ENCODE results near the gene KIF3A.
"Not testable (repeated sequence)": the region's sequence is repeated elsewhere in the genome, so short reads cannot be mapped to it uniquely, and the experiment has no call there.

KIF3A gene

GRCh38 chr5:132739232-132739631 lies 1.9 kb upstream of the KIF3A start:
- no peak for DNase-seq (ENCODE audit: low read depth)
- H3K4me3 ChIP-seq (ENCODE audit: low read depth, low read length): no peak overlapping the region

GRCh38 chr5:132737982-132738681 lies 786 bp upstream of the KIF3A start:
- H3K4me3 ChIP-seq (ENCODE audit: low read depth, low read length): peak overlapping the region; percentile 91
- no peak for DNase-seq (ENCODE audit: low read depth)

DNA sequence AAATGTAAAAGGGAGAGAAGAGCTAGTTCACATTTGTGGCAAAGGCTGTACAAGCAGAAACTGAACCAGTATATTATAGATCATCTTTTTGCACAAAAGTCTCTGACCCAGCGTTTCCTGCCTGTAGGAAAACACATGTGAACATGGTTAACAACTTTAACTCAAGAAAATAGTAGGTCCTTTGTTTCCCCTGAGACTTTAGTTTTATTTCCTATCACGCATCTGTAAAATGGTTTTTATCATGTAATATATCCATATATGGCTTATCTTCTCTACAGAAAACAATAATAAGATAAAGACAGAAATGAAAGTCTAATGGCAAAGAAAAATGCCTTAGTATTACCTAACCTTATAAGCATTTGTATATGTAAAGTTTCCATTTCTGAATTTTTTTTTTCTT lies 2.7 kb downstream of the KIF3A start:
- DNase-seq (ENCODE audit: low read depth): no peak

GRCh38 chr5:132733499-132734148 lies 3.7 kb downstream of the KIF3A start:
- no peak for DNase-seq (ENCODE audit: low read depth)
- H3K4me3 ChIP-seq (ENCODE audit: low read depth, low read length): no peak overlapping the region

More for the DNA sequence above, 2.7 kb downstream of the KIF3A start:
- H3K4me3 ChIP-seq (ENCODE audit: low read depth, low read length): no peak overlapping the region

GRCh38 chr5:132729896-132730295 lies 7.5 kb downstream of the KIF3A start:
- H3K4me3 ChIP-seq (ENCODE audit: low read depth, low read length): no peak overlapping the region

DNA sequence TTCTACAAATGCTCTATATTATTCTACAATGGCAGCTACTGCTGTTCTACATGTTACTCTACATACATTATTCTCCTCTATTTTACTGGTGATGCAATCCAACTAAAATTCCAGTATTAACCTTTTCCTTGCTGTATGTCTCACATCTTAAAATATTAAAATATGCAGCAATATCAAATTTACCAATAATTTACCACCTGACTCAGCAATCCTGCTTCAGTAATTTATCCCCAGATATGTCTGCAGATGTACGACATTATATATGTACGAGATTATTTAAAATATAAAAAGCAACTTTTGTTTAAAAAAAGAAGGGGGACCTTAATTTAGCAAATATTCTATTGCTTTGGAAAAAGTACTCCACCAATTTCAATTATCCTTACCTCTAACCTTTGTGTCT lies 11.6 kb downstream of the KIF3A start:
- no peak overlapping the region for H3K4me3 ChIP-seq (ENCODE audit: low read depth, low read length)
- no peak for DNase-seq (ENCODE audit: low read depth)

More at GRCh38 chr5:132729896-132730295, 7.5 kb downstream of the KIF3A start:
- no peak for DNase-seq (ENCODE audit: low read depth)

- H3K4me3 ChIP-seq (ENCODE audit: low read depth, low read length): no peak overlapping the region
- DNase-seq (ENCODE audit: low read depth): no peak
These were observed 18.6 kb downstream of the KIF3A start for GRCh38 chr5:132718544-132719312.

DNA sequence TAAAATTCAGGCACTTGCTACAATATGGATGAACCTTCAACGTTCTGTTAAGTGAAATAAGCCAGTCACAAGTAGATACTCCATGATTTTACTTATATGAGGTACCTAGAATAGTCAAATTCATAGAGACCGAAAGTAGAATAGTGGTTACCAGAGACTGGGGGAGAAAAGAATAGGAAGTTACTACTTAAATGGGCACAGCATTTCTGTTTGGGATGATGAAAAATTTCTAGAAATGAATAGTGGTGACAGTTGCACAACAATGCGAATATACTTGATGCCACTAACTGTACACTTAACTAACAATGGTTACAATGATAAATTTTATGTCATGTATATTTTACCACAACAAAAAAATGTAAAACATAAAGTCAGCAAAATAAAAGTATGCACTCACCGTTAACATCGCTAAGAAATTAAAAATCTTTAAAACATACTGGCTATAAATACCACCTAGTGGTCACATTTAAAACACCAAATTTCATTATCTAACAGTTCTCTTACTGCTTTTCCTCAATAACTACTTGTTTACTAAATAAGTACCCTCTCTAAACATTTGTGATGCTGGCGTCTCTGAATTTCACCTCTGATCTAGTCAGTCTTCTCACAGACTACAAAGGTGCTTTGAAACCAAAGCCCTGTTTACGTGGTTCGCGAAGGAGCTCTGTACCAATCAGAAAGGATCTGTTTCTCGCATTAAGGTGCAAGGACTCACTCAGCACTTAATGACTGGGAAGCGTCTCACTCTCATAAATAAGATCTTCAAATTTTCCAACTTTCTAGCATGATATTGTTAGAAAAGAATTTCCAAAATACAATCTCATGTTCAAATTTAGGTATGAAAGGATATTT lies 22.7 kb downstream of the KIF3A start:
- no peak overlapping the region for H3K4me3 ChIP-seq (ENCODE audit: low read depth, low read length)
- DNase-seq (ENCODE audit: low read depth): no peak

- DNase-seq (ENCODE audit: low read depth): no peak
- H3K4me3 ChIP-seq (ENCODE audit: low read depth, low read length): no peak overlapping the region
These were observed 28.7 kb downstream of the KIF3A start for GRCh38 chr5:132708645-132709044.

GRCh38 chr5:132704875-132705274 lies 32.5 kb downstream of the KIF3A start:
- no peak overlapping the region for H3K4me3 ChIP-seq (ENCODE audit: low read depth, low read length)
- no peak for DNase-seq (ENCODE audit: low read depth)

GRCh38 chr5:132695956-132696355 lies 41.4 kb downstream of the KIF3A start:
- no peak for DNase-seq (ENCODE audit: low read depth)

GRCh38 chr5:132692632-132692967 lies 44.7 kb downstream of the KIF3A start:
- no peak overlapping the region for H3K4me3 ChIP-seq (ENCODE audit: low read depth, low read length)
- no peak for DNase-seq (ENCODE audit: low read depth)

More at GRCh38 chr5:132695956-132696355, 41.4 kb downstream of the KIF3A start:
- H3K4me3 ChIP-seq (ENCODE audit: low read depth, low read length): no peak overlapping the region

DNA sequence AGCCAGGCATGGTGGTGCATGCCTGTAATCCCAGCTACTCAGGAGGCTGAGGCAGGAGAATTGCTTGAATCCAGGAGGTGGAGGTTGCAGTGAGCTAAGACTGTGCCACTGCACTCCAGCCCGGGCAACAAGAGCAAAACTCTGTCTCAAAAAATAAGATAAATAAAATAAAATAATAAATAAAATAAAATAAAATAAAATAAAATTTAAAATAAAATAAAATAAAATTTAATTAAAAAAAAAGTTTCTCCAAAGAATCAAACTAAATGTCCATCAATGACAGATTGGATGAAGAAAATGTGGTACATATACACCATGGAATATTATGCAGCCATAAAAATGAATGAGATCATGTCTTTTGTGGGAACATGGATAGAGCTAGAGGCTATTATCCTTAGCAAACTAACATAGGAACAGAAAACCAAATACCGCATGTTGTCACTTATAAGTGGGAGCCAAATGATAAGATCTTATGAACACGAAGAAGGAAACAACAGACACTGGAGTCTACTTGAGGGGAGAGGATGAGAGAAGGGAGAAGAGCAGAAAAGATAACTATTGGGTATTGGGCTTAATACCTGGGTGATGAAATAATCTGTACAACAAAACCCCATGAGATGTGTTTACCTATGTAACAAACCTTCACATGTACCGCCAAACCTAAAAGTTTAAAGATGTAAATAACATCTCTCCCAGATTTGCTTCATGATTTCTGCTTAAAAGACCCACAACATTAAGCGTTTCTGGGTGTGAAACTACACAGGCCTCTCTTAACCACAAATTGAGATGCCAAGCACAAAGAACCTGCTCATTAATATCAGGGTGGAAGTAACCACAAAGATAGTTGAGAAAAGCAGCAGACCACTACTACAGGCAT lies 45.4 kb downstream of the KIF3A start:
- DNase-seq (ENCODE audit: low read depth); H3K4me3 ChIP-seq (ENCODE audit: low read depth, low read length): not testable (repeated sequence)

GRCh38 chr5:132690156-132690555 lies 47.2 kb downstream of the KIF3A start:
- DNase-seq (ENCODE audit: low read depth): no peak
- no peak overlapping the region for H3K4me3 ChIP-seq (ENCODE audit: low read depth, low read length)

DNA sequence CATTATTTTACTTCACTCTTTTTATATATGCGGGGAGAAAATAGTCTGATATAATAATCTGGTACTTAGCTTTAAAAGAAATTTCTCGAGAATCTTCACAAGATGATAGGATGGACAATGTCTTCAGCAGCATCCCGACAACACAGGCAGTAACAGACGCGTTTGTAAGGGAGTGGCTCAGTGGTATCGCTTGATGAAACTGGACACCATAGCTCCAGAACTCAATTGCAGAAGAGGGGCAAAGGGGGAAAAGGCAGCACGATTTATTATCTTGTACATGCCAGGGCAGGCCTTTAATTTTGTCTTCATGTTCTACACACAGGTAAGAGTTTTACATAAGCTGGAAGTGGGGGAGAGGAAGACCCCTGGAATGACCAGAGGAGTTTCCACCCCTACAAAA lies 47.8 kb downstream of the KIF3A start:
- no peak overlapping the region for H3K4me3 ChIP-seq (ENCODE audit: low read depth, low read length)
- no peak for DNase-seq (ENCODE audit: low read depth)

- no peak for DNase-seq (ENCODE audit: low read depth)
- H3K4me3 ChIP-seq (ENCODE audit: low read depth, low read length): no peak overlapping the region
These were observed 48.6 kb downstream of the KIF3A start for GRCh38 chr5:132688536-132689339.

GRCh38 chr5:132687995-132688394 lies 49.4 kb downstream of the KIF3A start:
- DNase-seq (ENCODE audit: low read depth): no peak
- no peak overlapping the region for H3K4me3 ChIP-seq (ENCODE audit: low read depth, low read length)

- no peak overlapping the region for H3K4me3 ChIP-seq (ENCODE audit: low read depth, low read length)
- DNase-seq (ENCODE audit: low read depth): no peak
These were observed 51.2 kb downstream of the KIF3A start for GRCh38 chr5:132686193-132686592.

Data from skeletal muscle cell (primary cell).